ENCODE data around the gene ANKRD11. TPM values are rescaled to one million over a fixed set of nuclear protein-coding genes. Genes with fewer than 3 reads are reported as not detected.

ANKRD11 gene
- polyA plus RNA-seq, 3 donors, result 3.2 to 62.4 (median 5.4) TPM

DNA sequence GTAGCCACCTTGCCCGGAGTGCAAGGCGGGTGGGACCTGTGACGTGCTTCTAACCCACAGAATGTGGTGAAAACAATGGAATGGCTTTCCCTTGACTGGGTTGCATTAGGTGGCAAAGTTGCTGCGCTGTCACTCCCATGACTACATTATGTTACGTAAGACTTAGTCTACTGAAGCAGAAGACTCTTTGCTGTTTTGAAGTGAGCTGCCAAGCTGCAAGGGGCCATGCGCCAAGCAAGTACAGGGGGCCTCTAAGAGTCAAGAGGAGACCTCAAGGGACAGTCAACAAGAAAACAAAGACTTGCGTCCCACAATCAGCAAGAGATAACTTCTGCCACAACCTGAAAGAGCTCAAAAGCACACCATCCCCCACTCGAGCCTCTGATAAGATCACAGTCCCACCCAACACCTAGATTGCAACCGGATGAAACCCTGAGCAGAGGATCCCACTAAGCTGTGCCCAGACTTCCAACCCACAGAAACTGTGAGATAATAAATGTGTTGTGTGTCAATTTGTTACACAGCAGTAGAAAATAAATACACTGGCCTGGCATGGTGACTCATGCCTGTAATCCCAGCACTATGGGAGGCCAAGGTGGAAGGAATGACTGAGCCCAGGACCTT, 16.5 kb downstream of the ANKRD11 start:
- no peaks in the 10 kb centered on the region for H3K9me3 ChIP-seq (replicated peaks in 1 of 2; ENCODE audit: control insufficient read depth in 1 of 2, insufficient read depth in 1 of 2, low read length in 2 of 2)
- Mint-ChIP-seq H3K36me3 (peaks cover 6 to 16% of the 10 kb centered on the region in 2 donors), H3K4me1 (peaks cover 85% of the 10 kb centered on the region), H3K27ac (peak overlapping the region; percentile 90 to 98 (median 95)), H3K27me3 (ENCODE audit: low read depth in 3 of 3) (peaks cover 0 to 2% (median 0%) of the 10 kb centered on the region in 3 donors), H3K9me3 (peaks cover 0 to 2% (median 0%) of the 10 kb centered on the region in 7 donors), H3K4me3 (peak overlapping the region in 1 of 2 donors; percentile 69)
- DNase-seq, result peak; percentile 74 to 78 (median 75)
- H3K36me3 ChIP-seq (replicated peaks in 1 of 2; ENCODE audit: control insufficient read depth in 1 of 2, insufficient read depth in 2 of 2, low read length in 2 of 2), result no peaks in the 10 kb centered on the region
- TF ChIP-seq, protein P1, sequence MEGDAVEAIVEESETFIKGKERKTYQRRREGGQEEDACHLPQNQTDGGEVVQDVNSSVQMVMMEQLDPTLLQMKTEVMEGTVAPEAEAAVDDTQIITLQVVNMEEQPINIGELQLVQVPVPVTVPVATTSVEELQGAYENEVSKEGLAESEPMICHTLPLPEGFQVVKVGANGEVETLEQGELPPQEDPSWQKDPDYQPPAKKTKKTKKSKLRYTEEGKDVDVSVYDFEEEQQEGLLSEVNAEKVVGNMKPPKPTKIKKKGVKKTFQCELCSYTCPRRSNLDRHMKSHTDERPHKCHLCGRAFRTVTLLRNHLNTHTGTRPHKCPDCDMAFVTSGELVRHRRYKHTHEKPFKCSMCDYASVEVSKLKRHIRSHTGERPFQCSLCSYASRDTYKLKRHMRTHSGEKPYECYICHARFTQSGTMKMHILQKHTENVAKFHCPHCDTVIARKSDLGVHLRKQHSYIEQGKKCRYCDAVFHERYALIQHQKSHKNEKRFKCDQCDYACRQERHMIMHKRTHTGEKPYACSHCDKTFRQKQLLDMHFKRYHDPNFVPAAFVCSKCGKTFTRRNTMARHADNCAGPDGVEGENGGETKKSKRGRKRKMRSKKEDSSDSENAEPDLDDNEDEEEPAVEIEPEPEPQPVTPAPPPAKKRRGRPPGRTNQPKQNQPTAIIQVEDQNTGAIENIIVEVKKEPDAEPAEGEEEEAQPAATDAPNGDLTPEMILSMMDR (IDR thresholded peaks at IDR 0.05), result no peak
- intact Hi-C loops (cut with micrococcal nuclease), result loop anchor here in 1 of 2 donors (2.0 kb wide), 1 partner anchor 15 kb away; no protein-coding TSS in a partner anchor
- H3K9ac ChIP-seq (ENCODE audit: insufficient read depth, low read length, poor library complexity, severe bottlenecking), result peak overlapping the region; percentile 45
- H4K20me1 ChIP-seq (ENCODE audit: insufficient read depth, low read length), result peaks cover 100% of the 10 kb centered on the region
- H2AFZ ChIP-seq (ENCODE audit: insufficient read depth, low read depth, low read length, poor library complexity, severe bottlenecking), result no peak overlapping the region
- H3K27ac ChIP-seq (ENCODE audit: low read depth in 1 of 2, low read length in 2 of 2), result peak overlapping the region; percentile 5 to 85
- 26% methylated on average over 4 of the region's 9 CpGs for WGBS (ENCODE audit: insufficient coverage)
- H3K4me3 ChIP-seq (replicated peaks in 1 of 3; ENCODE audit: low read depth in 2 of 3, low read length in 3 of 3), result peak overlapping the region in 1 of 3 experiments; percentile 7
- peak overlapping the region; percentile 37 for H3K4me2 ChIP-seq (replicated peaks; ENCODE audit: extremely low read depth, low read length, poor library complexity, severe bottlenecking)
- no peaks in the 10 kb centered on the region for H3K27me3 ChIP-seq (ENCODE audit: control insufficient read depth in 2 of 2, insufficient read depth in 2 of 2, low read length in 2 of 2)
- H3K79me2 ChIP-seq (ENCODE audit: insufficient read depth, low read length), result peaks cover 100% of the 10 kb centered on the region
- peaks cover 62 to 87% of the 10 kb centered on the region in 2 donors for H3K4me1 ChIP-seq (ENCODE audit: control insufficient read depth in 1 of 2, insufficient read depth in 2 of 2, low read length in 2 of 2)

DNA sequence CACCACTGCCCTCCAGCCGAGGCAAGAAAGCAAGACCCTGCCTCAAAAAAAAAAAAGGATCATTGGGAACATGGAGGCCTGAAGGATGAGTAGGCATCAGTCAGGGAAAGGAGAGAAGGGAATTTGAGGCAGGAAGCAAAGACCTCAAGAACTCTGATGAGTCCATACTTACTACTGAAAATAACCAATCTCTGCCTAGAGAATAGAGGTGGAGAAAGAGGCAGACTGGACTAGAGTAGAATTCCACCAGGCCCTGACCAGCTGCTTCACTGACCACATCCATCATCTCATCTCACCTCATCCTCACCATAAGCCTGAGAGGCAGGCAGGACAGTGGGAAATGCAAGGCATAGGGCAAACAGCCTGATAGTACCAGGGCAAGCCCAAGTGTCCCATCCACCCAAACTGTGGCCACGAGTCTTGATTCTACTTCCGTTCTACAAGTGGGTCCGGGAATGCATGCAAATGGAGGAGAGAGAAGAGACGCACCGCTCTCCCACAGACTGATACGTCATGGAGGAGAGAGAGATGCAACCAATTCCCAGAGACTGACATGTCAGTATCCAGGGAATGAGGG, 17.1 kb downstream of the ANKRD11 start:
- H3K9me3 ChIP-seq (replicated peaks in 1 of 2; ENCODE audit: control insufficient read depth in 1 of 2, insufficient read depth in 1 of 2, low read length in 2 of 2), result no peaks in the 10 kb centered on the region
- WGBS (ENCODE audit: insufficient coverage), result 100% methylated on average over 4 of the region's 7 CpGs
- Mint-ChIP-seq H3K36me3 (peaks cover 6 to 17% of the 10 kb centered on the region in 2 donors), H3K9me3 (peaks cover 0 to 2% (median 0%) of the 10 kb centered on the region in 7 donors), H3K4me1 (peaks cover 78% of the 10 kb centered on the region), H3K27ac (peak overlapping the region; percentile 79 to 98 (median 93)), H3K4me3 (peak overlapping the region in 1 of 2 donors; percentile 11), H3K27me3 (ENCODE audit: low read depth in 3 of 3) (peaks cover 0 to 2% (median 0%) of the 10 kb centered on the region in 3 donors)
- H3K36me3 ChIP-seq (replicated peaks in 1 of 2; ENCODE audit: control insufficient read depth in 1 of 2, insufficient read depth in 2 of 2, low read length in 2 of 2), result peaks cover 0 to 6% of the 10 kb centered on the region in 2 donors
- H3K27ac ChIP-seq (ENCODE audit: low read depth in 1 of 2, low read length in 2 of 2), result peak overlapping the region; percentile 19 to 85
- TF ChIP-seq, protein P1 (IDR thresholded peaks at IDR 0.05), result no peak
- intact Hi-C loops (cut with micrococcal nuclease), result loop anchor here in 1 of 2 donors (2.0 kb wide), 1 partner anchor 16 kb away; no protein-coding TSS in a partner anchor
- no peak overlapping the region for H3K9ac ChIP-seq (ENCODE audit: insufficient read depth, low read length, poor library complexity, severe bottlenecking)
- peaks cover 100% of the 10 kb centered on the region for H4K20me1 ChIP-seq (ENCODE audit: insufficient read depth, low read length)
- H3K4me3 ChIP-seq (replicated peaks in 1 of 3; ENCODE audit: low read depth in 2 of 3, low read length in 3 of 3), result no peak overlapping the region
- no peak for DNase-seq
- no peaks in the 10 kb centered on the region for H3K27me3 ChIP-seq (ENCODE audit: control insufficient read depth in 2 of 2, insufficient read depth in 2 of 2, low read length in 2 of 2)
- H3K79me2 ChIP-seq (ENCODE audit: insufficient read depth, low read length), result peaks cover 100% of the 10 kb centered on the region
- peak overlapping the region; percentile 37 for H3K4me2 ChIP-seq (replicated peaks; ENCODE audit: extremely low read depth, low read length, poor library complexity, severe bottlenecking)
- H3K4me1 ChIP-seq (ENCODE audit: control insufficient read depth in 1 of 2, insufficient read depth in 2 of 2, low read length in 2 of 2), result peaks cover 61 to 85% of the 10 kb centered on the region in 2 donors
- no peak overlapping the region for H2AFZ ChIP-seq (ENCODE audit: insufficient read depth, low read depth, low read length, poor library complexity, severe bottlenecking)

All from CD14-positive monocyte (primary cell).